BLaER1 treated with 17β-estradiol and CSF1 and Interleukin-3, amounts not matched to agents 10 nM and 100 nM (cell line): ENCODE measurements around the gene MYO1G.

Source experiments
- H3K27ac ChIP-seq, 11 experiments: shearing (Covaris generic); formaldehyde crosslinking; 2 replicates each; pipeline ENCODE4 v1.8.1; 2022
- H3K27me3 ChIP-seq, 11 experiments: shearing (Covaris generic); formaldehyde crosslinking; 2 replicates each; pipeline ENCODE4 v1.8.1; 2022
- H3K36me3 ChIP-seq, 11 experiments: shearing (Covaris generic); formaldehyde crosslinking; 2 replicates each; pipeline ENCODE4 v1.8.1; 2022
- H3K4me1 ChIP-seq, 10 experiments: shearing (Covaris generic); formaldehyde crosslinking; 2 replicates each; pipeline ENCODE4 v1.8.1; 2022
- H3K4me2 ChIP-seq, 11 experiments: shearing (Covaris generic); formaldehyde crosslinking; 2 replicates each; pipeline ENCODE4 v1.8.1; 2022
- H3K4me3 ChIP-seq, 10 experiments: shearing (Covaris generic); formaldehyde crosslinking; 2 replicates each; pipeline ENCODE4 v1.8.1; 2022
- H3K9ac ChIP-seq, 11 experiments: shearing (Covaris generic); formaldehyde crosslinking; 2 replicates each; pipeline ENCODE4 v1.8.1; 2022
- H3K9me3 ChIP-seq, 11 experiments: shearing (Covaris generic); formaldehyde crosslinking; replicated peaks in 1 of 11; 2 replicates each; pipeline ENCODE4 v1.8.1; 2022
- H4K20me1 ChIP-seq, 11 experiments: shearing (Covaris generic); formaldehyde crosslinking; 2 replicates each; pipeline ENCODE4 v1.8.1; 2022
- Cebpa-rat ChIP-seq, 11 experiments: shearing (Covaris generic); IDR thresholded peaks; 2 replicates each; pipeline ENCODE4 v1.8.1; 2022

The MYO1G gene

GRCh38 chr7:44986218-44987053, 7.6 kb upstream of the MYO1G start:
- Histone ChIP-seq H3K27ac (peak overlapping the region; percentile 90 to 96 (median 93)), H3K9me3 (no peaks in the 10 kb centered on the region), H3K4me3 (peak overlapping the region; percentile 71 to 94 (median 86)), H3K36me3 (peaks cover 40 to 47% (median 45%) of the 10 kb centered on the region in 11 experiments), H3K4me2 (peak overlapping the region; percentile 85 to 100 (median 96)), H3K4me1 (peaks cover 60 to 86% (median 67%) of the 10 kb centered on the region in 10 experiments), H3K27me3 (no peaks in the 10 kb centered on the region), H4K20me1 (peaks cover 0 to 47% (median 40%) of the 10 kb centered on the region in 11 experiments; a peak in 20 of 22 replicates), H3K9ac (peak overlapping the region; percentile 89 to 97 (median 92))
- peak in 6 of 11 experiments; percentile 12 to 67 (median 38); a peak in 7 of 22 replicates for TF ChIP-seq Cebpa-rat (IDR thresholded peaks at IDR 0.05)

- no peak for TF ChIP-seq Cebpa-rat (IDR thresholded peaks at IDR 0.05)
- H3K27ac ChIP-seq = peak overlapping the region; percentile 90 to 96 (median 93)
- no peaks in the 10 kb centered on the region for H3K9me3 ChIP-seq
- H3K4me1 ChIP-seq = peaks cover 66 to 86% (median 70%) of the 10 kb centered on the region in 10 experiments
- peak overlapping the region; percentile 89 to 97 (median 92) for H3K9ac ChIP-seq
- peak overlapping the region; percentile 85 to 100 (median 96) for H3K4me2 ChIP-seq
- H3K36me3 ChIP-seq = peaks cover 40 to 51% (median 48%) of the 10 kb centered on the region in 11 experiments
- H3K27me3 ChIP-seq = no peaks in the 10 kb centered on the region
- peak overlapping the region; percentile 71 to 94 (median 86) for H3K4me3 ChIP-seq
- peaks cover 0 to 53% (median 40%) of the 10 kb centered on the region in 11 experiments; a peak in 20 of 22 replicates for H4K20me1 ChIP-seq
Observed at GRCh38 chr7:44985900-44986217, 7.0 kb upstream of the MYO1G start.

GRCh38 chr7:44985033-44985695, 6.3 kb upstream of the MYO1G start:
- TF ChIP-seq Cebpa-rat (IDR thresholded peaks at IDR 0.05) = no peak
- no peaks in the 10 kb centered on the region for H3K27me3 ChIP-seq
- peak overlapping the region; percentile 89 to 97 (median 92) for H3K9ac ChIP-seq
- H3K4me1 ChIP-seq = peaks cover 66 to 84% (median 70%) of the 10 kb centered on the region in 10 experiments
- peak overlapping the region; percentile 71 to 94 (median 86) for H3K4me3 ChIP-seq
- peak overlapping the region; percentile 90 to 96 (median 93); a peak in 21 of 22 replicates for H3K27ac ChIP-seq
- H3K9me3 ChIP-seq = no peaks in the 10 kb centered on the region
- H4K20me1 ChIP-seq = peaks cover 0 to 59% (median 40%) of the 10 kb centered on the region in 11 experiments; a peak in 20 of 22 replicates
- H3K36me3 ChIP-seq = peaks cover 40 to 51% (median 48%) of the 10 kb centered on the region in 11 experiments
- H3K4me2 ChIP-seq = peak overlapping the region; percentile 85 to 100 (median 96)

- peak overlapping the region; percentile 85 to 100 (median 96) for H3K4me2 ChIP-seq
- peak overlapping the region; percentile 89 to 97 (median 92) for H3K9ac ChIP-seq
- peak overlapping the region; percentile 71 to 94 (median 86) for H3K4me3 ChIP-seq
- H4K20me1 ChIP-seq = peaks cover 0 to 67% (median 40%) of the 10 kb centered on the region in 11 experiments; a peak in 20 of 22 replicates
- no peak for TF ChIP-seq Cebpa-rat (IDR thresholded peaks at IDR 0.05)
- H3K9me3 ChIP-seq = no peaks in the 10 kb centered on the region
- H3K4me1 ChIP-seq = peaks cover 71 to 84% (median 73%) of the 10 kb centered on the region in 10 experiments
- peak overlapping the region; percentile 39 to 96 (median 93); a peak in 19 of 22 replicates for H3K27ac ChIP-seq
- no peaks in the 10 kb centered on the region for H3K27me3 ChIP-seq
- peaks cover 40 to 51% (median 48%) of the 10 kb centered on the region in 11 experiments for H3K36me3 ChIP-seq
Observed at GRCh38 chr7:44984478-44984758, 5.6 kb upstream of the MYO1G start.

- Histone ChIP-seq H3K36me3 (peaks cover 40 to 51% (median 48%) of the 10 kb centered on the region in 11 experiments), H3K4me2 (peak overlapping the region; percentile 85 to 100 (median 96)), H4K20me1 (peaks cover 0 to 70% (median 40%) of the 10 kb centered on the region in 11 experiments; a peak in 20 of 22 replicates), H3K9ac (peak overlapping the region; percentile 89 to 97 (median 92)), H3K9me3 (no peaks in the 10 kb centered on the region), H3K27ac (peak overlapping the region; percentile 39 to 96 (median 93); a peak in 20 of 22 replicates), H3K4me1 (peaks cover 76 to 84% (median 78%) of the 10 kb centered on the region in 10 experiments), H3K27me3 (no peaks in the 10 kb centered on the region), H3K4me3 (peak overlapping the region; percentile 71 to 94 (median 86))
- TF ChIP-seq Cebpa-rat (IDR thresholded peaks at IDR 0.05) = no peak
Observed at GRCh38 chr7:44983742-44984477, 5.1 kb upstream of the MYO1G start.

- H3K36me3 ChIP-seq = peaks cover 40 to 51% (median 48%) of the 10 kb centered on the region in 11 experiments
- H3K4me2 ChIP-seq = peak overlapping the region; percentile 85 to 100 (median 96)
- peak overlapping the region in 9 of 10 experiments; percentile 75 to 94 (median 87); a peak in 13 of 20 replicates for H3K4me3 ChIP-seq
- TF ChIP-seq Cebpa-rat (IDR thresholded peaks at IDR 0.05) = no peak
- no peaks in the 10 kb centered on the region for H3K9me3 ChIP-seq
- H4K20me1 ChIP-seq = peaks cover 0 to 70% (median 40%) of the 10 kb centered on the region in 11 experiments; a peak in 20 of 22 replicates
- peak overlapping the region in 8 of 11 experiments; percentile 1 to 95 (median 58); a peak in 12 of 22 replicates for H3K27ac ChIP-seq
- no peaks in the 10 kb centered on the region for H3K27me3 ChIP-seq
- H3K4me1 ChIP-seq = peaks cover 80 to 87% (median 85%) of the 10 kb centered on the region in 10 experiments
- H3K9ac ChIP-seq = peak overlapping the region in 9 of 11 experiments; percentile 30 to 97 (median 92); a peak in 15 of 22 replicates
Observed at GRCh38 chr7:44982970-44983369, 4.2 kb upstream of the MYO1G start.

- Histone ChIP-seq H3K9me3 (no peaks in the 10 kb centered on the region), H4K20me1 (peaks cover 0 to 70% (median 40%) of the 10 kb centered on the region in 11 experiments; a peak in 20 of 22 replicates), H3K4me3 (peak overlapping the region in 7 of 10 experiments; percentile 75 to 88 (median 87); a peak in 10 of 20 replicates), H3K36me3 (peaks cover 40 to 51% (median 48%) of the 10 kb centered on the region in 11 experiments), H3K4me1 (peaks cover 78 to 88% (median 86%) of the 10 kb centered on the region in 10 experiments), H3K9ac (peak overlapping the region in 4 of 11 experiments; percentile 91 to 96 (median 94); a peak in 5 of 22 replicates), H3K27ac (peak overlapping the region in 7 of 11 experiments; percentile 6 to 95 (median 93); a peak in 10 of 22 replicates), H3K27me3 (no peaks in the 10 kb centered on the region), H3K4me2 (peak overlapping the region; percentile 85 to 100 (median 96))
- TF ChIP-seq Cebpa-rat (IDR thresholded peaks at IDR 0.05) = no peak
Observed at GRCh38 chr7:44982535-44982923, 3.7 kb upstream of the MYO1G start.
